A673 (cell line): Measurements from ENCODE around the gene CCDC102B. TPM values are rescaled to one million over a fixed set of nuclear protein-coding genes. Genes with fewer than 3 reads are reported as not detected.

ENCODE experiments used
- BruUV-seq: library from RNA; stranded (reverse); fragments of 400-500 nt; replicated peaks from 2 replicates; lab custom pipeline; 2021; lab: Mats Ljungman, UMichigan
- CTCF ChIA-PET: fragments of 300-600 bp; sonication (Branson Sonifier 250); formaldehyde crosslinking; loops from one replicate; lab custom pipeline; 2022; ENCODE audit warnings: antibody characterized with exemption; lab: Charles Lee
- POLR2A ChIA-PET: fragments of 300-600 bp; sonication (Branson Sonifier 250); formaldehyde crosslinking; loops from one replicate; lab custom pipeline; 2022; ENCODE audit warnings: antibody characterized with exemption; ENCODE audit not compliant: low non-redundant PET; lab: Charles Lee
- DNase-seq: peaks from one replicate; pipeline ENCODE4 v3.0.0-alpha.2; 2015; ENCODE audit warnings: low spot score
- H3K27ac ChIP-seq: fragments of 200-600 bp; sonication (generic); 2 replicates; pipeline ENCODE4 v1.5.1; 2016; ENCODE audit warnings: mixed run types, low read depth, mild to moderate bottlenecking, mixed read lengths, antibody characterized with exemption, low read length; ENCODE audit not compliant: poor library complexity, severe bottlenecking
- H3K27me3 ChIP-seq: fragments of 200-600 bp; sonication (generic); replicated peaks from 2 replicates; pipeline ENCODE4 v1.6.1; 2017; ENCODE audit warnings: mixed run types, low read depth, mild to moderate bottlenecking, mixed read lengths, antibody characterized with exemption, low read length; ENCODE audit not compliant: insufficient read depth, poor library complexity
- H3K36me3 ChIP-seq: fragments of 200-600 bp; sonication (generic); 2 replicates; pipeline ENCODE4 v1.6.1; 2016; ENCODE audit warnings: mixed run types, mild to moderate bottlenecking, mixed read lengths, antibody characterized with exemption, low read length; ENCODE audit not compliant: insufficient read depth, poor library complexity, severe bottlenecking
- H3K4me1 ChIP-seq: fragments of 200-600 bp; sonication (generic); 2 replicates; pipeline ENCODE4 v1.6.1; 2017; ENCODE audit warnings: mixed run types, mild to moderate bottlenecking, mixed read lengths, antibody characterized with exemption, low read length; ENCODE audit not compliant: insufficient read depth, poor library complexity, severe bottlenecking
- H3K4me3 ChIP-seq: fragments of 200-600 bp; sonication (generic); 2 replicates; pipeline ENCODE4 v1.5.1; 2016; ENCODE audit warnings: low read depth, mixed run types, mild to moderate bottlenecking, mixed read lengths, low read length; ENCODE audit not compliant: poor library complexity, severe bottlenecking
- H3K9me3 ChIP-seq: fragments of 200-600 bp; sonication (generic); 2 replicates; pipeline ENCODE4 v1.6.1; 2016; ENCODE audit warnings: mixed run types, low read depth, mild to moderate bottlenecking, mixed read lengths, antibody characterized with exemption, low read length; ENCODE audit not compliant: poor library complexity, severe bottlenecking
- CTCF ChIP-seq: fragments of 300-800, 200-600 bp; sonication (generic); conservative IDR thresholded peaks from 2 replicates; pipeline ENCODE4 v1.5.1; 2017; ENCODE audit warnings: low read depth, mild to moderate bottlenecking, antibody characterized with exemption, low read length, moderate library complexity, mixed read lengths
- EZH2 ChIP-seq: fragments of 200-600 bp; sonication (generic); IDR thresholded peaks from 2 replicates; pipeline ENCODE4 v1.6.1; 2017; ENCODE audit warnings: borderline replicate concordance, low read depth, mild to moderate bottlenecking, mixed read lengths, antibody characterized with exemption, low read length; ENCODE audit not compliant: poor library complexity, severe bottlenecking
- intact Hi-C: fragments of 100-400 bp; cut with micrococcal nuclease; formaldehyde crosslinking; loops from one replicate; pipeline ENCODE4 v1.10.0; 2022; ENCODE audit not compliant: unreplicated experiment
- total RNA-seq: library from RNA; stranded (reverse); gene quantifications from 2 replicates; pipeline ENCODE4 v1.2.3, GENCODE V29; 2021

CCDC102B gene
- total RNA-seq, 1 experiment from 2014 or later, result 12.5 TPM

GRCh38 chr18:68847219-68847837 lies 49.4 kb downstream of the CCDC102B start:
- CTCF ChIA-PET, result no interaction called here
- Histone ChIP-seq H3K36me3 (no peaks in the 10 kb centered on the region), H3K27me3 (no peaks in the 10 kb centered on the region), H3K4me1 (peaks cover 27% of the 10 kb centered on the region), H3K4me3 (no peak overlapping the region), H3K9me3 (no peaks in the 10 kb centered on the region), H3K27ac (no peak overlapping the region)
- no TSS peak for BruUV-seq
- DNase-seq, result peak; percentile 49
- POLR2A ChIA-PET, result no interaction called here
- peak; percentile 75 for TF ChIP-seq CTCF
- no peak for TF ChIP-seq EZH2
- intact Hi-C loops, result loop anchor here (10.0 kb wide), 4 partner anchors 557 to 1633 kb away; partner anchors contain the start of gene DOK6

GRCh38 chr18:68848242-68848641 lies 50.4 kb downstream of the CCDC102B start:
- Histone ChIP-seq H3K4me3 (no peak overlapping the region), H3K27ac (no peak overlapping the region), H3K27me3 (no peaks in the 10 kb centered on the region), H3K9me3 (no peaks in the 10 kb centered on the region), H3K4me1 (peaks cover 18% of the 10 kb centered on the region), H3K36me3 (no peaks in the 10 kb centered on the region)
- POLR2A ChIA-PET, result no interaction called here
- intact Hi-C loops, result loop anchor here (2.0 to 10.0 kb wide), 5 partner anchors 557 to 1633 kb away; partner anchors contain the start of gene DOK6
- DNase-seq, result peak; percentile 22
- BruUV-seq, result no TSS peak
- CTCF ChIA-PET, result no interaction called here
- TF ChIP-seq EZH2, result no peak
- TF ChIP-seq CTCF, result no peak

DNA sequence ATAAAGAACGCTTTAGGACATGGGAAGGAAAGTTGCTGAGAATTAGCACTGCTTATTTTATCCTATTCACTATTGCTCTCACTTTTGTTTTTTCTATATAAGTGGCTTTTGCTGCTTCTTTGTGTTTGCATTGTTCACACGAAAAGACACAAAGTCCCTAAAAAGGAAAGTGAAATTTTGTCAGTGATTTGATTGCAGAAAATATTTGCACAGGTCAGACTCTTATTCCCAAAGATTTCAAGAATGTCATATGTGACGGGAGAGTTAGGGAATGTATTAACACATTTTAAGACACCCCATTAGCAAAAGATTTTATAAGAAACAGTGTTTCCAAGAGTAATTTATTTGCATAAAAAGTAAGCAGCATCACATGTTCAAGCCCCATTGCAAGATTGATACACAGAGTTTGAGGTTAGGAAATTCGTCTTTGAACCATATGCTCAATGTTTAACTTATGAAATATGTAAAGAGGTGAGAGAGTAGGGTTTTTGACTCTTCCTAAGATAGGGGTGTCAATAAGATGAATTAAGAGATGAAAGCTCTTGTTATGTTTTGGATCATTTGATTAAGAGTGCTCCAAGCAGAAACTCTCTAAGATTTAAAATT lies 57.0 kb downstream of the CCDC102B start:
- H3K27me3 ChIP-seq, result no peaks in the 10 kb centered on the region
- no peak for TF ChIP-seq CTCF
- no peak for TF ChIP-seq EZH2
- intact Hi-C loops, result loop anchor here (10.0 kb wide), 1 partner anchor 1580 kb away; no protein-coding TSS in a partner anchor
- no peak for DNase-seq
- POLR2A ChIA-PET, result no interaction called here
- H3K4me1 ChIP-seq, result no peaks in the 10 kb centered on the region
- H3K9me3 ChIP-seq, result no peaks in the 10 kb centered on the region
- no peak overlapping the region for H3K4me3 ChIP-seq
- BruUV-seq, result no TSS peak
- CTCF ChIA-PET, result no interaction called here
- H3K36me3 ChIP-seq, result no peaks in the 10 kb centered on the region
- no peak overlapping the region for H3K27ac ChIP-seq
